ENCODE measurements around the gene PHEX. TPM values are rescaled to one million over a fixed set of nuclear protein-coding genes. Genes with fewer than 3 reads are reported as not detected.
"Not testable (repeated sequence)": the region's sequence is repeated elsewhere in the genome, so short reads cannot be mapped to it uniquely, and the experiment has no call there.

PHEX gene
- total RNA-seq, 1 donor from 2014 or later: 0.64 TPM

DNA sequence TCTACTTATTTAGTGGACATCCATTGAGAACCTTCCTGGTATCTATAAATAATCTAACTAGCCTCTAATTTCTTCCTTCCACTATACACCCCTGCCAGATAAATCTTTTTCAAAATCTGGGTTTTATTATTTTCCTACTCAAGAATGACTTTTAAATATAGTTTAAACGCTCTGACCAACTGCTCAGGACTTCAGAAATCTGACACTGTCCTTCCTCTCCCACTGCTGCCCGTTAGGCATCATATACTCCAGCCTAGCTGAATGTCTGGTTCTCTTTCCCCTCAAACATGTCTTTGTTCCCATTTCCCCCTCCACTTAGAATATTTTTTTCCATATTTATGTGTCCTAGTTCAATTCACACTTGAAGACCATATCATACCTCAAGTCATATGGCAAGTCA is 205.4 kb downstream of the PHEX start:
- DNase-seq (ENCODE audit: low read depth in 2 of 2): no peak

DNA sequence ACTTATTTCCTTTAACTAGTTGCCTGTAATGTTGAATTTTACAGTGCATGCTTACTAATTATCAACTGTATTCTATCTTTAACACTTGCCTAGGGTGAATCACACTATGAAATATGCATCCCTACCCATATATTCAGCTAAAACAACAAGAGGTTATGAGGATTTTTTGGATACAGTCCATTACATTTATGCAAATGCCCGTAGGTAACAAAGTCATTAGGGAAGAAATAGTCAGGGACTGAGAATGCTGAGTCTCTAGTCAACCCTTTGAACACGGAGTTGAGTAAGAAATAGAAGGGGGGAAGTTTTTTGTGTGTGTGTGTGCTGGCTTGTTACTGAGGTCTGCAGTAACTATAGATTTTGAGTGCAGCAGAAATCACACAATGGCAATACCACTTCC is 214.5 kb downstream of the PHEX start:
- no peak for DNase-seq (ENCODE audit: low read depth in 2 of 2)

DNA sequence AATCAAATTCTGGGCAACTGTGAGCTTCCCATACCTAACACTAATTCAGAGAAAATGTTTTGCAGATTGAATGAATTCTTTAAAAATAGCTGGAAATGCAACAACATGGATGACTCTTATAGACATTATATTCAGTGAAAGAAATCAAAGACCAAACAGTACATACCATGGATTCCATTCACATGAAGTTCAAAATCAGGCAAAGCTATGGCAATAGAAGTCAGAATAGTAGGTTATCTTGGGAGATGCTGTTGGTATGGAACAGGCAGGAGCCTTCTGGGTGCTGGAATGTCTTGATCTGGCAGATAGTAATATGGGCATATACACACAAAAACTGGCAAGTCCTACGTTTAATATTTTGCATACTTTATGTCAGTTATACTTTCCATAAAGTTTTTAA is 215.0 kb downstream of the PHEX start:
- no peak for DNase-seq (ENCODE audit: low read depth in 2 of 2)

DNA sequence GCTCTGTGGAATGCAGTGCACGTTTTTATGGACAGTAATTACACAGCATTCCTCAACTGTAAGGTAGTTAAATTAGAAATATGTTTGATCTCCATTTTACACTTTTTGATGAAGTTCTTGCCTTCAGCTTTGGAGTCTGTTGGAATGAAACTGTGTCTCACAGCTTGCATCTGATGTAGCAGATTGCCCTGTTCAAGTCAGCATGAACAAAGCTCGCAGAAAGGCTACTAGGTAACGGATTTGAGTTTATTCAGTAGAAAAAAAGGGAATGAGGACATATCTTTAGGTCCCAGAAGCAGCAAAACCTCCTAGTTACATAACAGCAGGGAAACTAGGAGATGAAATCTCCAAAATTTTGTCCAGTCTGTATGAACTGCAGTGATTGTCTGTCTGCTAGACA is 216.3 kb downstream of the PHEX start:
- DNase-seq (ENCODE audit: low read depth in 2 of 2): no peak

DNA sequence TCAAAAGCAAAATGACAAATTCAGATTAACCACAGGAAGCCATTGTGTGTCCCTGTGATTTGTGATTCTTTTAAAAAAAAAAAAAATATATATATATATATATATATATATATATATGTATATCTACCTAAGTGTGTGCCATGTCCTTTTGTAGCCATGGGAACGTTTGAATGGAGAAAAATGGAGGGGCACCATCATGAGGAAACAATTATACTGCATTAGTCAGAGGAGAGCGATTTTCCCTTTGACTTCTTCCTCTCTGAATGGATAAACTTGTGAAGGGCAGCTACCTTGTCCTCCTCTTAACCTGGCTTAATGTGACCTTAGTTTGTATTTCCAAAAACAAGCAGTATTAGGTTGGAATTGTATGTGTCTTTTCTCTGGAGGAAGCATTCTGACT is 217.2 kb downstream of the PHEX start:
- DNase-seq (ENCODE audit: low read depth in 2 of 2): no peak

DNA sequence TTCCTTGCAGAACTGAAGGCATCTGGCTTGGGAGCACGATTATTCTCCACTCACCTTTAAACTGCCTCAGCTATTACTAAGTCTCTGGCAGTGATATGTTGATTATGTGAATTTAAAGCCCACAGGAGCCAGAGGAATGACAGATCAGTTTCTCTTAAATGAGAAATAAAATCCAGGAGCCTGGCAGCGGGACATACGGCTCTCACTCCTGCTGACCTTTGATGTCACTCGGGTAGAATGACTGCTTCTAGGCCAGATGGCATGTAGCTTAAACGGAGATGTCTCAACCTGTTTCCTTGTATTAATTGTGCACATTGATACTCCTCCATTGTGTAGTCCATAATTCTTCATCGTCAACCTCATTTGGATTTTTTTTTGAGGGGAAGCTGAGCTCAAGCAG is 236.6 kb downstream of the PHEX start:
- no peak for DNase-seq (ENCODE audit: low read depth in 2 of 2)

DNA sequence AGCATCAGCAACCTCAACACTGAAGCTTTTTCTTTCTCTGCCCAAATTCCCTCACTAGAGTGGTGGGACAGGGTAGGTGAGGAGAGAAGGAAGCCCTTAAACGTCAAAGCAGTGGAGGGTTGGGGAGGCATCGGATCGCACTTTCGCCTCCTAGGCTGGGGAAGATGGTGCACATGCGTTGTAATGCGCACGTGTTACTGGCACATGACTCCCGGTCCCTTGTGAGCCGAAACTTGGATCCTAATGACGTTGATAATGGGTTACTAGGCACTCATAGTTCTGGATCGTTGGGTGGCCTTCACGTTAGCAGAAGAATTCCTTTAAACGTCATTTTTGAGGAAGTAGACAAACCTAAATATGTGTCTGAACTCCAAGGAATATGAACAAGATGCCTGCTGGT is 240.5 kb downstream of the PHEX start, which contains the start of gene CBLL2:
Gene CBLL2, plus strand, starts transcription at position 301 of the 400 bp plus-strand sequence. Its CDS starts 79 bp downstream, at position 380.
- no peak for DNase-seq (ENCODE audit: low read depth in 2 of 2)

DNA sequence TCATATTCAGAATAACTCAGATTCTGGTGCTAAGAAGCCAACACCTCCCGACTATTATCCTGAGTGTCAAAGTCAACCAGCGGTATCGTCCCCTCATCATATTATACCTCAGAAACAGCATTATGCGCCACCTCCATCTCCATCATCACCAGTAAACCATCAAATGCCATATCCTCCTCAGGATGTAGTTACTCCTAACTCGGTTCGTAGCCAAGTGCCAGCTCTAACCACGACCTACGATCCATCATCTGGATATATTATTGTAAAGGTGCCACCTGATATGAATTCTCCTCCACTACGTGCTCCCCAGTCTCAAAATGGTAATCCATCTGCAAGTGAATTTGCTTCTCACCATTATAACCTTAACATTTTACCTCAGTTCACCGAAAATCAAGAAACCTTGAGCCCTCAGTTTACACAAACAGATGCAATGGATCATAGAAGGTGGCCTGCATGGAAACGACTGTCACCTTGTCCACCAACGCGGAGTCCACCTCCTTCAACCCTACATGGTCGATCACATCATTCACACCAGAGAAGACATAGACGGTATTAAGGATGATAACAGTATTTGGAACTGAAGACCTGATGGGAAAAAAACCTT is 241.7 kb downstream of the PHEX start:
- no peak for DNase-seq (ENCODE audit: low read depth in 2 of 2)

DNA sequence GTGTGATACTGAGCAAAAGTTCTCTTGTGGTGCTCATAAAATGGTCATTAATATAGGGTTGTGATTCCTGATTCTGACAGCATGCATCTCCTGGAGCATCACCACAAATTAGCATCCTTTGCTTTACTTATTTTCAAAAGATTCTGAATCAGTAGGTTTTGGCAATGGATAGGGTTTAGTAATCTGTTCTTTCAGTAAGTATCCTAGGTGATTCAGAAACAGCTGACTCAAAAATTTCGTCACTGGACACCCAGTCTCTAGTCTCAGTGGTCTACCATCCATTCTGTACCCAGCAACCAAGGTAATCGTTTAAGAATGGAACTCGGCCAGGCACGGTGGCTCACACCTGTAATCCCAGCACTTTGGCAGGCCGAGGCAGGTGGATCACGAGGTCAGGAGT is 244.7 kb downstream of the PHEX start:
- DNase-seq (ENCODE audit: low read depth in 2 of 2): no peak

DNA sequence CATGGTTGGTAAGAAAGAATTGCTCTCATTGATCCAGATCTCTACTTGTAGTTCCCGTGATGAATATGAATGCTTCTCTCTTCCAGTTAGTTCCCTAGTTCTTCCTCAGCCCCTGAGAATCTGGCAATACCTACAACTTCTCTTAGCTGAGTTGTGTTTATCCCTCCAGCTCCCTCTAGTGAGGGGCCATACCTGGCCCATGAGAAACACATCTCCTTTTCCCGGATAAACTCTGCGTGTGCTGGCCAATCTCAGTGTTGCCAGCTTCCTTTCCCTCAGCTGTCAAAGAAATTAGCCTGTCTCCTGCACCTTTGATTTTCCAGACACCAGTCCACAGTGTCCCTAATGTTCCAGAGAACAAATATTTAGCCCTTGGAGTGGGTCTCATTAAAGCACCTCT is 246.2 kb downstream of the PHEX start:
- DNase-seq (ENCODE audit: low read depth in 2 of 2): peak in 1 of 2 donors; percentile 3

DNA sequence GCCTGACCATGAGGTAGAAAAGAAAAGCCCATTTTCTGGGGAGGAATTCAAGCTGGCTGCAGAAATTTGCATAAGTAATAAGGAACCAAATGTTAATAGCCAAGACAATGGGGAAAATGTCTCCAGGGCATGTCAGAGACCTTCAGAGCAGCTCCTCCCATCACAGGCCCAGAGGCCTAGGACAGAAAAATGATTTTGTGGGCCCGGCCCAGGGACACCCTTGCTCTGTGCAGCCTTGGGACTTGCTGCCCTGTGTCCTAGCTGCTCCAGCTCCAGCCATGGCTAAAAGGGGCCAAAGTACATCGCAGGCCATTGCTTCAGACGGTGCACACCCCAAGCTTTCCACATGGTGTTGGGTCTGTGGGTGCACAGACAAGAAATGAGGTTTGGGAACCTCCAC is 257.1 kb downstream of the PHEX start:
- not testable (repeated sequence) for DNase-seq (ENCODE audit: low read depth in 2 of 2)

DNA sequence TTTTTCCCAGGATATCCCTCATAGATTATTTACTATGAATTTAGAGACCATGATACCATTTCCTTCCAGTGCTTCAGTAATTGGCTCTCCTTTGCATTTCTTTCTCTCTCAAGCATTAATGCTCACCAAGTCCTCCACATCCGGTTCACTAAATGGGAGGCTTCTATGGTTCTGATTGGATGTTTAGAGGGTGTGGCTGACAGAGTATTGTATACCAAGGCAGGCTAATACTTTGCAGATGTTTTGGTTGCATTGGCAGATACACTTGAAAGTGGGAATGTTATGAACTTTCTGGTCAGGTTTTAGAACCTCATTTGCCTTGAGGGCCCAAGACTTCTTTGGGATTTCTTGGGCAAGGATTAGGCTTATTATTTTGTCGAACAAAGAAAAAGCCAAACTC is 264.7 kb downstream of the PHEX start:
- no peak for DNase-seq (ENCODE audit: low read depth in 2 of 2)

DNA sequence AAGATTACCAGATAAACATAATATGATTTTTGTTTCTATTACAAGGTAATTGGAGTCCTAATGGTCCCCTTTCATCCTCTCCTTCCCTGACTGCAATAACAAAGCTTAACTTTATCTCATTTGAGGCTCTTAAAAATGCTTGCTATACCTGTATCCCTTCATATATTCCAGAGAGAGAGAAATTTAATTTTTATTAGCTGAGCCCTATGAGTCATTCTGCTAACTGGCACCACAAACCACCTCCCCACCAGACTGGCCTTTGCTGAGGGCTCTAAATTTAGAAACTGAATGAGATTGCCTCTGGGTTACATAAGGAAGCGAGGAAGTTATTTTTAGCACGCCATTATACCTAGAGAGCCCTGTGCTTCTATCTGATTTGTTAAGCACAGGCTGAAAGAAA is 268.0 kb downstream of the PHEX start:
- DNase-seq (ENCODE audit: low read depth in 2 of 2): peak in 1 of 2 donors; percentile 67

Other genes with a start within 250 kb of the PHEX start
- gene MBTPS2, start 192.7 kb upstream of the PHEX start, total RNA-seq: 3.9 and 5.4 TPM in 2 replicates
- gene YY2, start 176.3 kb upstream of the PHEX start, total RNA-seq: 0.90 and 1.0 TPM in 2 replicates
- gene SMS, start 91.6 kb upstream of the PHEX start, total RNA-seq: 117 and 181 TPM in 2 replicates
- gene CBLL2, start 240.6 kb downstream of the PHEX start, total RNA-seq: not detected in 2 replicates